Body of pancreas (tissue), 4 donors: ENCODE data around the gene PIRT.

Source experiments
- CTCF ChIP-seq, 7 experiments: fragments of 450-650 bp in 4 of 7; fragments of 200-600 bp in 3 of 7; sonication (generic) in 3 of 7; IDR thresholded peaks; one replicate each; pipeline ENCODE4 v1.5.1; 2016 to 2019; ENCODE audit warnings: antibody characterized with exemption in 7 of 7
- POLR2A ChIP-seq, 3 donors: fragments of 450-650 bp; IDR thresholded peaks; one replicate each; pipeline ENCODE4 v1.6.1; 2016; ENCODE audit warnings: antibody characterized with exemption in 3 of 3, mild to moderate bottlenecking in 2 of 3

DNA sequence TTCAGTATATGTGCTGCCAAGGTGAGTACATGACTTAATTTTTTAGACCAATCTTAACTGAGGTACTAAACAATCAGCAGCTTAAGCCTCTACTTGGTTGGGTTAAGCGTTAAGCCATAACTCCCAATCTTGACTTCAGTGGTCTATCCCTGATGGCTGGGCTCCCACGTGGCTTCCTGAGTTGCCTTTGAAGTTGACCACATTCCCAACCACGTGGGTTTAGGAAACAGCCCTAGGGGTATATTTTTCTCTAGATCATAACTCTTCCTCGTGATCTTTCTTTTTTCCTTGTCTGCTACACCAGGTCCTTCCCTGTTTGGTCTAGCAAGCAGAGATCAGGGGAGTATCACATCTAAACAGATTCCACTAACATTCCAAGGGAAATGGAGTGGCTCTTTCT, 20.1 kb upstream of the PIRT start:
- TF ChIP-seq POLR2A (IDR thresholded peaks at IDR 0.05) (no peak), CTCF (IDR thresholded peaks at IDR 0.05) (no peak)
